PFSK-1 (cell line): ENCODE results near the gene CALML3.

ENCODE experiments used
- FOXP2 ChIP-seq: optimal IDR thresholded peaks from 2 replicates; pipeline ENCODE3; 2011; ENCODE audit warnings: borderline replicate concordance, control low read depth, inconsistent platforms; ENCODE audit not compliant: insufficient read depth; ENCODE audit errors: extremely low read length, extremely low read depth
- POLR2AphosphoS5 ChIP-seq: IDR thresholded peaks from 2 replicates; pipeline ENCODE4 v1.6.1; 2012; ENCODE audit warnings: low read depth, mild to moderate bottlenecking, control low read depth, low read length, moderate library complexity
- REST ChIP-seq, 2 experiments: IDR thresholded peaks; 2 replicates each; pipeline versions ENCODE4 v1.6.1 to v1.8.0; 2011 to 2012; ENCODE audit warnings: low read depth in 2 of 2, low read length in 2 of 2, control low read depth in 1 of 2, inconsistent platforms in 1 of 2, mild to moderate bottlenecking in 1 of 2, moderate library complexity in 1 of 2; ENCODE audit not compliant: insufficient read depth in 1 of 2
- SIN3A ChIP-seq: IDR thresholded peaks from 2 replicates; pipeline ENCODE4 v1.6.1; 2012; ENCODE audit warnings: mild to moderate bottlenecking, low read length, moderate library complexity, borderline replicate concordance; ENCODE audit not compliant: insufficient read depth
- TAF1 ChIP-seq: IDR thresholded peaks from 2 replicates; pipeline ENCODE4 v1.6.1; 2012; ENCODE audit warnings: low read length, control low read depth, borderline replicate concordance; ENCODE audit not compliant: insufficient read depth

CALML3 gene

GRCh38 chr10:5573319-5573950 lies 48.7 kb downstream of the CALML3 start:
- no peak for TF ChIP-seq FOXP2
- no peak for TF ChIP-seq TAF1
- no peak for TF ChIP-seq SIN3A
- TF ChIP-seq POLR2AphosphoS5 = no peak
- TF ChIP-seq REST (IDR thresholded peaks at IDR 0.05; ENCODE audit: insufficient read depth in 1 of 2, low read depth in 2 of 2, low read length in 2 of 2) = no peak

- no peak for TF ChIP-seq REST (IDR thresholded peaks at IDR 0.05; ENCODE audit: insufficient read depth in 1 of 2, low read depth in 2 of 2, low read length in 2 of 2)
- no peak for TF ChIP-seq SIN3A
- no peak for TF ChIP-seq FOXP2
- TF ChIP-seq POLR2AphosphoS5 = no peak
- TF ChIP-seq TAF1 = no peak
Observed at GRCh38 chr10:5573968-5574641, 49.3 kb downstream of the CALML3 start.

GRCh38 chr10:5574642-5575131 lies 49.9 kb downstream of the CALML3 start:
- no peak for TF ChIP-seq REST (IDR thresholded peaks at IDR 0.05; ENCODE audit: insufficient read depth in 1 of 2, low read depth in 2 of 2, low read length in 2 of 2)
- no peak for TF ChIP-seq POLR2AphosphoS5
- no peak for TF ChIP-seq FOXP2
- no peak for TF ChIP-seq TAF1
- no peak for TF ChIP-seq SIN3A

GRCh38 chr10:5575144-5575481 lies 50.4 kb downstream of the CALML3 start:
- TF ChIP-seq SIN3A (no peak), REST (IDR thresholded peaks at IDR 0.05; ENCODE audit: insufficient read depth in 1 of 2, low read depth in 2 of 2, low read length in 2 of 2) (no peak), POLR2AphosphoS5 (no peak), TAF1 (no peak), FOXP2 (no peak)
